NB4 (cell line): ENCODE results near the gene SND1.

Experiments
- MYC ChIP-seq: IDR thresholded peaks from 2 replicates; pipeline ENCODE4 v1.6.1; 2011; ENCODE audit warnings: low read depth, low read length
- POLR2A ChIP-seq: IDR thresholded peaks from 2 replicates; pipeline ENCODE4 v1.6.1; 2011; ENCODE audit warnings: mild to moderate bottlenecking; ENCODE audit not compliant: insufficient read length; ENCODE audit errors: extremely low read depth
- TF ChIP-seq, protein P1 (sequence below): IDR thresholded peaks from one replicate; pipeline ENCODE4 v1.5.1; 2012; ENCODE audit warnings: low read depth, low read length
- TF ChIP-seq, protein P2 (sequence below): IDR thresholded peaks from 2 replicates; pipeline ENCODE4 v1.6.1; 2011; ENCODE audit warnings: low read depth, low read length

DNA sequence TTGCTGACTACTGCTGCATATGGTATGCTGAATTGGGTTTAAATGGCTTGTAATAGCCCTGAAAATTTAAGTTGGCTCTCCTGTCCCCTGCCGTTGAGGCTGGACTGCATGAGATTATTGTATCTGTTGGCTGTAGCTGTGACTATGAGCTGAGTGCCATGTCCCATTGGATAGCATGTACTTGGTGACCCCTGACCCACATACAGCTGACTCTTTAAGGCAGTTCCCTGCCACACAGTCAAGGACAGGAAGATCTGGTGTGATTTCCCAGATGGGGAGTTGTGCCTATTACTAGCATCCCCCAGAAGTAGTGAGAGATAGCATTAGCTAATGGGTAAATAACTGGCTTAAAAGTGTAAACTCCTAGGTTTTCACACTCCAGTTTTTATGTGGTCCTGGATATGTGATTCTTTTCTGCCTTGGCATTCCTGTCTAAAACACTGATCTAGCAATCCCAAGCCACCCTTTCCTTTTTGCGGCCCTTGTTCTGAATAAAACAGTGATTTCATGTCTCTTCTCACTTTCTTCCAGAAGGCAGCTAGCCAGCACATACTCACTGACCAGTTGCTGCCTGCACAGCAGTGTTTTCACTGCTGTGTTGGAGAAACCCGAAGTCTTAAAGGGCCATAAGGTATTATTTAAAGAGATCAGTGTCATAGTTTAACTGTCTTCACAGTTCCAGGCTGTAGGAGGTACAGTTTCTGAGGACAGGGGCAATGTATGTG, 343.3 kb downstream of the SND1 start:
- TF ChIP-seq POLR2A (no peak), MYC (no peak)
- TF ChIP-seq, protein P1, sequence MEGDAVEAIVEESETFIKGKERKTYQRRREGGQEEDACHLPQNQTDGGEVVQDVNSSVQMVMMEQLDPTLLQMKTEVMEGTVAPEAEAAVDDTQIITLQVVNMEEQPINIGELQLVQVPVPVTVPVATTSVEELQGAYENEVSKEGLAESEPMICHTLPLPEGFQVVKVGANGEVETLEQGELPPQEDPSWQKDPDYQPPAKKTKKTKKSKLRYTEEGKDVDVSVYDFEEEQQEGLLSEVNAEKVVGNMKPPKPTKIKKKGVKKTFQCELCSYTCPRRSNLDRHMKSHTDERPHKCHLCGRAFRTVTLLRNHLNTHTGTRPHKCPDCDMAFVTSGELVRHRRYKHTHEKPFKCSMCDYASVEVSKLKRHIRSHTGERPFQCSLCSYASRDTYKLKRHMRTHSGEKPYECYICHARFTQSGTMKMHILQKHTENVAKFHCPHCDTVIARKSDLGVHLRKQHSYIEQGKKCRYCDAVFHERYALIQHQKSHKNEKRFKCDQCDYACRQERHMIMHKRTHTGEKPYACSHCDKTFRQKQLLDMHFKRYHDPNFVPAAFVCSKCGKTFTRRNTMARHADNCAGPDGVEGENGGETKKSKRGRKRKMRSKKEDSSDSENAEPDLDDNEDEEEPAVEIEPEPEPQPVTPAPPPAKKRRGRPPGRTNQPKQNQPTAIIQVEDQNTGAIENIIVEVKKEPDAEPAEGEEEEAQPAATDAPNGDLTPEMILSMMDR = no peak
- TF ChIP-seq, protein P2, sequence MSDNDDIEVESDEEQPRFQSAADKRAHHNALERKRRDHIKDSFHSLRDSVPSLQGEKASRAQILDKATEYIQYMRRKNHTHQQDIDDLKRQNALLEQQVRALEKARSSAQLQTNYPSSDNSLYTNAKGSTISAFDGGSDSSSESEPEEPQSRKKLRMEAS = no peak
